K562 (cell line): ENCODE measurements around the gene LRRC3. TPM values are rescaled to one million over a fixed set of nuclear protein-coding genes. Genes with fewer than 3 reads are reported as not detected.

Experiments used
- ATAC-seq: fragments of 200-7000 bp; cut with Tn5 transposase; 3 replicates; pipeline ENCODE4 v1.9.1; 2020; ENCODE audit warnings: moderate library complexity
- BruUV-seq: library from RNA; stranded (reverse); fragments of 400-500 nt; replicated peaks from 2 replicates; lab custom pipeline; 2021; lab: Mats Ljungman, UMichigan
- CTCF ChIA-PET: fragments of 300-600 bp; formaldehyde crosslinking; extraction: SDS; loops from one replicate; lab custom pipeline; 2021; ENCODE audit warnings: low intra/inter-chr PET ratio; lab: Yijun Ruan, JAX
- POLR2A ChIA-PET: fragments of 300-600, 350-650 bp; sonication (Branson Sonifier 250); formaldehyde crosslinking; extraction: SDS; loops from one replicate; lab custom pipeline; 2021; ENCODE audit warnings: antibody characterized with exemption, inconsistent platforms; lab: Yijun Ruan, JAX
- DNase-seq, 4 experiments: peaks; one replicate each; pipeline versions ENCODE4 v3.0.0 to v3.0.0-alpha.2; 2011 to 2018; ENCODE audit warnings: low spot score in 3 of 4, mixed read lengths in 3 of 4; ENCODE audit errors: extremely low read depth in 1 of 4
- FAIRE-seq: peaks from 2 replicates; lab custom pipeline; 2011; peaks lifted over from hg19 to GRCh38; lab: Jason Lieb, UNC
- H2AFZ ChIP-seq: 2 replicates; pipeline ENCODE4 v1.6.0; 2011; ENCODE audit warnings: low read depth, low read length, control low read depth, inconsistent platforms
- H3K27ac ChIP-seq: fragments of 200-600 bp; 3 replicates; pipeline ENCODE4 v1.8.0; 2011; ENCODE audit warnings: low read depth, mild to moderate bottlenecking, control low read depth, inconsistent platforms, low read length, moderate library complexity, mixed read lengths; ENCODE audit errors: extremely low read depth
- H3K27me3 ChIP-seq, 2 experiments: fragments of 300-600 bp in 1 of 2; 2 replicates in 1 of 2; 3 replicates in 1 of 2; pipeline versions ENCODE4 v1.6.0 to v1.8.0; 2011; ENCODE audit warnings: inconsistent platforms in 2 of 2, low read length in 2 of 2, mild to moderate bottlenecking in 1 of 2, mixed read lengths in 1 of 2, moderate library complexity in 1 of 2; ENCODE audit not compliant: control insufficient read depth in 2 of 2, insufficient read depth in 2 of 2
- H3K36me3 ChIP-seq: fragments of 300-600 bp; 3 replicates; pipeline ENCODE4 v1.8.0; 2011; ENCODE audit warnings: mild to moderate bottlenecking, low read length, inconsistent platforms; ENCODE audit not compliant: control insufficient read depth, insufficient read depth
- H3K4me1 ChIP-seq, 2 experiments: fragments of 200-600 bp in 1 of 2; replicated peaks in 1 of 2; 2 replicates in 1 of 2; 3 replicates in 1 of 2; pipeline versions ENCODE4 v1.5.1 to v1.8.0; 2011; ENCODE audit warnings: inconsistent platforms in 2 of 2, low read length in 2 of 2, mild to moderate bottlenecking in 1 of 2, mixed read lengths in 1 of 2, moderate library complexity in 1 of 2; ENCODE audit not compliant: control insufficient read depth in 2 of 2, insufficient read depth in 2 of 2
- H3K4me2 ChIP-seq: 2 replicates; pipeline ENCODE4 v1.6.1; 2011; ENCODE audit warnings: low read length, control low read depth, inconsistent platforms, mixed read lengths; ENCODE audit not compliant: insufficient read depth
- H3K4me3 ChIP-seq: fragments of 200-600 bp; sonication (generic), shearing (Covaris generic); 2 replicates; pipeline ENCODE4 v1.5.1; 2016; ENCODE audit warnings: control low read depth, inconsistent platforms
- H3K79me2 ChIP-seq: fragments of 200-600 bp; 3 replicates; pipeline ENCODE4 v1.8.0; 2011; ENCODE audit warnings: low read length, inconsistent platforms; ENCODE audit not compliant: control insufficient read depth, insufficient read depth
- H3K9ac ChIP-seq, 2 experiments: 2 replicates each; pipeline versions ENCODE4 v1.6.0 to v1.6.1; 2011; ENCODE audit warnings: low read depth in 2 of 2, low read length in 2 of 2, control low read depth in 1 of 2, inconsistent platforms in 1 of 2, mild to moderate bottlenecking in 1 of 2, mixed read lengths in 1 of 2; ENCODE audit not compliant: insufficient read depth in 1 of 2
- H3K9me1 ChIP-seq: one replicate; pipeline ENCODE4 v1.6.0; 2011; ENCODE audit warnings: inconsistent platforms, mild to moderate bottlenecking, low read length, moderate library complexity; ENCODE audit not compliant: control insufficient read depth, insufficient read depth
- H3K9me3 ChIP-seq: replicated peaks from 2 replicates; pipeline ENCODE4 v1.5.1; 2011; ENCODE audit warnings: low read depth, low read length, inconsistent platforms; ENCODE audit not compliant: control insufficient read depth, insufficient read depth
- H4K20me1 ChIP-seq: replicated peaks from 2 replicates; pipeline ENCODE4 v1.6.1; 2011; ENCODE audit warnings: low read length, inconsistent platforms, mixed read lengths; ENCODE audit not compliant: control insufficient read depth, insufficient read depth
- BRF2 ChIP-seq: IDR thresholded peaks from 3 replicates; pipeline ENCODE4 v1.6.1; 2011; ENCODE audit warnings: borderline replicate concordance, mild to moderate bottlenecking; ENCODE audit not compliant: insufficient read length, insufficient read depth
- CHD1 ChIP-seq: fragments of 200-600 bp; sonication (generic); IDR thresholded peaks from one replicate; pipeline ENCODE4 v1.6.1; 2012; ENCODE audit warnings: mild to moderate bottlenecking, moderate library complexity, low read length, inconsistent platforms
- CTCFL ChIP-seq: IDR thresholded peaks from 2 replicates; pipeline ENCODE4 v1.6.1; 2011; ENCODE audit warnings: borderline replicate concordance, low read depth, mild to moderate bottlenecking, moderate library complexity, low read length; ENCODE audit not compliant: insufficient read depth, poor library complexity, severe bottlenecking
- FOXJ2 ChIP-seq: fragments of 200-800 bp; sonication (Bioruptor generic); IDR thresholded peaks from 2 replicates; pipeline ENCODE4 v1.6.1; 2016; ENCODE audit warnings: missing genetic modification characterization, missing compliant biosample characterization
- JUND ChIP-seq, 2 experiments: IDR thresholded peaks; 2 replicates in 1 of 2; 3 replicates in 1 of 2; pipeline ENCODE4 v1.6.1; 2011; ENCODE audit warnings: borderline replicate concordance in 2 of 2, low read depth in 2 of 2, low read length in 2 of 2, improper control_type of control experiment in 1 of 2, missing biosample characterization in 1 of 2, missing genetic modification characterization in 1 of 2, missing genetic modification reagents in 1 of 2
- MNT ChIP-seq, 2 experiments: fragments of 450-650 bp; conservative IDR thresholded peaks; 2 replicates each; pipeline ENCODE4 v1.6.1; 2017; ENCODE audit warnings: mild to moderate bottlenecking in 2 of 2, moderate library complexity in 2 of 2
- NONO ChIP-seq, 2 experiments: fragments of 200-400 bp in 1 of 2; fragments of 450-650 bp in 1 of 2; formaldehyde crosslinking in 1 of 2; IDR thresholded peaks; 2 replicates each; pipeline ENCODE4 v1.6.1; 2017; ENCODE audit warnings: low read depth in 2 of 2, mild to moderate bottlenecking in 2 of 2, moderate library complexity in 2 of 2, low read length in 1 of 2
- NR2C2 ChIP-seq, 2 experiments: fragments of 200-800 bp in 1 of 2; sonication (Bioruptor generic) in 1 of 2; sonication (generic) in 1 of 2; formaldehyde crosslinking in 1 of 2; IDR thresholded peaks; 2 replicates each; pipeline versions ENCODE4 v1.6.1 to v1.8.0; 2016 to 2022; ENCODE audit warnings: mild to moderate bottlenecking in 1 of 2, missing compliant biosample characterization in 1 of 2, missing genetic modification characterization in 1 of 2, missing genetic modification reagents in 1 of 2
- PHF21A ChIP-seq: fragments of 450-650 bp; IDR thresholded peaks from 2 replicates; pipeline ENCODE4 v1.6.1; 2017; ENCODE audit warnings: low read depth, borderline replicate concordance
- TEAD2 ChIP-seq: fragments of 450-650 bp; IDR thresholded peaks from 2 replicates; pipeline ENCODE4 v1.6.1; 2016; ENCODE audit warnings: missing genetic modification characterization, control low read depth, missing compliant biosample characterization
- ZBTB34 ChIP-seq: fragments of 250-450 bp; sonication (Bioruptor Pico); IDR thresholded peaks from 2 replicates; pipeline ENCODE4 v1.8.0; 2021; ENCODE audit warnings: mild to moderate bottlenecking, moderate library complexity
- ZC3H8 ChIP-seq: fragments of 450-650 bp; IDR thresholded peaks from 2 replicates; pipeline ENCODE4 v1.6.1; 2017
- ZNF23 ChIP-seq: fragments of 250-450 bp; sonication (Bioruptor Pico); IDR thresholded peaks from 2 replicates; pipeline ENCODE4 v1.4.0; 2020; ENCODE audit warnings: mild to moderate bottlenecking
- ZNF717 ChIP-seq: fragments of 250-450 bp; sonication (Bioruptor Pico); IDR thresholded peaks from 2 replicates; pipeline ENCODE4 v1.5.0; 2021
- ZNF766 ChIP-seq: fragments of 200-800 bp; sonication (Bioruptor generic); conservative IDR thresholded peaks from 2 replicates; pipeline ENCODE4 v1.6.1; 2016; ENCODE audit warnings: missing genetic modification characterization, missing compliant biosample characterization
- ZNF79 ChIP-seq: fragments of 250-450 bp; sonication (Bioruptor Pico); IDR thresholded peaks from 2 replicates; pipeline ENCODE4 v1.4.0; 2020; ENCODE audit warnings: low read depth, mild to moderate bottlenecking, moderate library complexity
- WGBS: fragments of 100-300 bp; shearing (Covaris generic); methylation state at CpG from one replicate; pipeline ENCODE4 v1.1.6; 2016; ENCODE audit warnings: low coverage, mixed read lengths; ENCODE audit not compliant: insufficient coverage; ENCODE audit errors: missing lambda C conversion rate; 5-methylcytosine and 5-hydroxymethylcytosine counted together
- in situ Hi-C: fragments of 300-500 bp; cut with MboI; formaldehyde crosslinking; loops from 4 replicates; pipeline ENCODE4 v1.15.0; 2018; ENCODE audit warnings: inconsistent platforms, mixed read lengths
- intact Hi-C: fragments of 100-400 bp; cut with micrococcal nuclease; formaldehyde crosslinking; loops from 2 replicates; pipeline ENCODE4 v1.14.2; 2022
- polyA plus RNA-seq, 8 experiments: library from polyadenylated mRNA; depleted of rRNA in 4 of 8; stranded (reverse) in 5 of 8; unstranded in 3 of 8; fragments of >200 nt; fragmentation: Nextera tagmentation in 2 of 8; fragmentation: Illumina TruSeq in 1 of 8; extraction: Ambion mirVana in 2 of 8; extraction: Trizol in 1 of 8; gene quantifications; 2 replicates each; pipeline versions ENCODE4 v1.2.1 to v1.2.3, GENCODE V29; 2011 to 2014; ENCODE audit warnings: inconsistent platforms in 1 of 8, missing spikeins in 1 of 8
- total RNA-seq, 7 experiments: library from RNA; depleted of rRNA in 6 of 7; stranded (reverse); fragments of >200 nt in 6 of 7; fragmentation: Illumina TruSeq in 2 of 7; extraction: Trizol in 2 of 7; gene quantifications; 2 replicates each; pipeline versions ENCODE4 v1.2.1 to v1.2.3, GENCODE V29; 2011 to 2021; ENCODE audit warnings: low replicate concordance in 1 of 7

Gene LRRC3
- total and polyA plus RNA-seq, 9 of the 15 experiments (the other 6 are each of a cell fraction or from before 2014, with no cell fraction given) = 0.04 TPM; not detected in 7

GRCh38 chr21:44477131-44477530 is 21.8 kb downstream of the LRRC3 start:
- FAIRE-seq = no peak
- H3K9me3 ChIP-seq = no peaks in the 10 kb centered on the region
- H3K9ac ChIP-seq = no peak overlapping the region
- ChIA-PET POLR2A (interaction anchor here (1.2 kb wide), 1 partner anchor 10 kb away, joined by 4 read pairs; no protein-coding TSS in a partner anchor), CTCF (no interaction called here)
- H3K27ac ChIP-seq = no peak overlapping the region
- no peak for DNase-seq
- no peaks in the 10 kb centered on the region for H3K9me1 ChIP-seq
- intact Hi-C loops = no loop called here
- no peak for ATAC-seq
- WGBS = under 1% methylated on average over 8 of the region's 8 CpGs
- H2AFZ ChIP-seq = no peak overlapping the region
- peaks cover 0 to 8% of the 10 kb centered on the region in 2 experiments; a peak in 2 of 5 replicates for H3K4me1 ChIP-seq
- H3K36me3 ChIP-seq = no peaks in the 10 kb centered on the region
- H4K20me1 ChIP-seq = no peaks in the 10 kb centered on the region
- no TSS peak for BruUV-seq
- H3K4me3 ChIP-seq = no peak overlapping the region
- TF ChIP-seq ZNF766 (CRISPR knock-in tag) (no peak), ZC3H8 (no peak), ZNF23 (no peak), FOXJ2 (no peak), TEAD2 (tag) (no peak), JUND (IDR thresholded peaks at IDR 0.05; ENCODE audit: borderline replicate concordance, low read depth, low read length) (no peak), JUND (tag; IDR thresholded peaks at IDR 0.05; ENCODE audit: borderline replicate concordance, low read depth, low read length) (no peak), NONO (IDR thresholded peaks at IDR 0.05; ENCODE audit: low read depth in 2 of 2, low read length in 1 of 2) (no peak), BRF2 (no peak), CHD1 (no peak), ZNF717 (CRISPR knock-in tag) (no peak), PHF21A (no peak), ZBTB34 (no peak), CTCFL (no peak), MNT (conservative IDR thresholded peaks at IDR 0.05) (no peak), ZNF79 (no peak), NR2C2 (CRISPR knock-in tag; IDR thresholded peaks at IDR 0.05) (no peak), NR2C2 (tag; IDR thresholded peaks at IDR 0.05) (no peak)
- no peak overlapping the region for H3K4me2 ChIP-seq
- peaks cover 6 to 32% of the 10 kb centered on the region in 2 experiments; a peak in 3 of 5 replicates for H3K27me3 ChIP-seq
- in situ Hi-C loops = no loop called here
- no peaks in the 10 kb centered on the region for H3K79me2 ChIP-seq
